RKO (cell line): ENCODE measurements around the gene TIGD3.
A peak's percentile ranks its signal among the peaks of the same experiment; 100 is the strongest.

ENCODE experiments used
- DNase-seq: peaks from one replicate; pipeline ENCODE4 v3.0.0-alpha.2; 2016; ENCODE audit warnings: low spot score

TIGD3 gene

DNA sequence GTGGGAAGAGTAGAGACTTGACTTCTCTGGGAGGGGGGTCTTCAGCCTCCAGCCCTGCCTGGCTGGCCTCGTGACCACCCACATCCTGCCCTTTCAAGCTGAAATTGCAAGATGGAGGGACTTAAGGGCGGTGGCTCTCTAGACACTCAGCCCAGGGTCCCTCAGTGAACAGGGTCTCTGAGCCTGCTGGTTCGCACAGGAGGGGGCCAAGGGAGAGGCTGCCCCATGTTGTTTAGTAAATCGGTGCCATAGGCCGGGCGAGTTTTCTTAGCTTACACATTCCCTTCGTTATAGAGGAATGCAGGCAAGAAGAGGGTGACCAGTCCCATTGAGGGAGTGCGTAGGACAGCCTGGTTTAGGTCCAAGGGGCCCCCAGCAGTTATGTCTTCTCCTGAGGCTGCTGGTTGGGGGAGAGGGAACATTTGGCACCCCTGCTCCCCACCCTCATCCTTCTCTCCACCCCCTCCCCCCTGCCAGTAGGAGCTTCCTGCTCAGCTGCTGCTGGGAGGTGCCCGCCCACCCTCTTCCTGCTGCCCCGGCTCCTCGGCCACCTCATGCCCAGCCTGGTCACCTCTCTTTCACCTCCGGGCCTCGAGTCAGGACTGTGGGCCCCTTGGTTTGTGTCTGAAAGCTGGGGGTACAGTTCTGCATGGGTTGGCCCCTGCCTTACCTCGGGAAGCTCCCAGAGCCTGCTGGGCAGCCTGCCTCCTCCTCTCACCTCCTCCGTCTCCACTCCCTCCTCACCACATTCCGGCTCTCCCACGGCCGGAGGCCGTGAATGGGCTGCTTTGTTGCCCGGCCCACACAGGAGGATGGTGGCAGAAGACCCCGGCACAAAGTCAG, 35.8 kb downstream of the TIGD3 start:
- no peak for DNase-seq

DNA sequence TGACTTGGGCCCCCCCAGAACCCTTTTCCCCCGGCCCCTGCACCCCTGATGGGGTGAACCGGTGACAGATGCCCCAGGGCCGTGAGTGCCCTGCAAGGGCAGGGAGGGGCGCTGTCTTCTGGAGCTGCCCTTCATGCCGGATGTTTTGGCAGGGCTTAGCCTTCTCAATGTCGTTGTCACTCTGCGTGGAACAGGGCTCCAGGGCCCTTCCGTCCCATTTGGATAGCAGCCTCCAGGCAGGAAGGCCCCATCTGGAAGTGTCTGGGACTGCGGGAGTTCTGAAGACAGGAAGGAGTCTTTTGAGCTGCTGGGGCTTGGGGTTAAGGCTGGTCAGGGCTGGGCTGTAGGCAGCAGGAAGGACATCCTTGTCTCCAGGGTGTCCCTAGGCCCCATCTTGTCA, 36.4 kb downstream of the TIGD3 start:
- peak; percentile 41 for DNase-seq

DNA sequence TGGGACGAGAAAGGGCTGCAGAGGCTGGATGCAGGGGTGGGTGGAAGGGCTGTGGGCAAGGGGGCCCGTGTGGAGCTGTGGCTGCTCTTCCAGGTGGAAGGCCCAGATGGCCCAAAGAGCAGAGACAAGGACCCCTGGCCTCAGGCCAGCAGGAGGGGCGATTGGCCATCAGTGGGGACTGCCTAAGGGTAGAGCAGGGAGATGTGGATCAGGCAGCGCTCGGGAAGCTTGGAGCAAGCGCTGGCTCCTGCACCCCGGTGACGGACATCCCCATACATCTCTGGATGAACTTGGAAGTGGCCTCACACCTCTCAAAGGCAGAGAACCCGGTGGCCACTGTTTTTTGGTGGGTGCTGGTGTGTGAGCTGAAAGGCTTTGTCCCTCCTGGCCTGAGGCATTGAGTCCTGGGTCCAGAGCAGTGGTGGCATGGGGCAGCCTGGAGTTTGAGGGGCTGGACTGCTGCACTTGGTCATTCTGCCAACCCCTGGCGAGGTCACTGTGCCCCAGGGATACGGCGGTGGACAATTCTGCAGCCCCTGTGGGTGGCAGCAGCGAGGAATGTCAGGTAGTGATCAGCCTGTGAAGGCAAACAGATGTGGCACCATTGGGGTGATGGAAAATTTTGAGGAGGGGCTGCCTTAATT, 37.8 kb downstream of the TIGD3 start:
- DNase-seq = no peak

DNA sequence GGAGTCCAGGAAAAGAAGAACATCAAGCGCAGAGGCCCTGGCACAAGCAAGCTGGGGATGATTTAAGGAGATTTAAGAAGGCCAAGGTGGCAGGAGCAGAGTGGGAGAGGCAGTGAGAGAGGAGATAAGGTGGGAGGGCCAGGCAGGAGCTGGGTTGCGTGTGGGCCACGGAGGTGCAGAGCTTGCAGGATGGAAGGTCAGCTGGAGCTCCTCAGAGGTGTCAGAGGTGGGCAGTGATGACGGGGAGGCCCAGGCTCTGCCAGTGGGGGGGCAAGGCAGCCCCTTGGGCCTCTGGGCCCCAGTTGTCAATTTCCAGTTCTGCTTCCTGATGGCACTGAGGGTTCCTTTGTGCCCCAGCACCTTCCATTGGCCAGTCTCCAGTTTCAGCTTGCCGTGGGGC, 38.3 kb downstream of the TIGD3 start:
- no peak for DNase-seq

DNA sequence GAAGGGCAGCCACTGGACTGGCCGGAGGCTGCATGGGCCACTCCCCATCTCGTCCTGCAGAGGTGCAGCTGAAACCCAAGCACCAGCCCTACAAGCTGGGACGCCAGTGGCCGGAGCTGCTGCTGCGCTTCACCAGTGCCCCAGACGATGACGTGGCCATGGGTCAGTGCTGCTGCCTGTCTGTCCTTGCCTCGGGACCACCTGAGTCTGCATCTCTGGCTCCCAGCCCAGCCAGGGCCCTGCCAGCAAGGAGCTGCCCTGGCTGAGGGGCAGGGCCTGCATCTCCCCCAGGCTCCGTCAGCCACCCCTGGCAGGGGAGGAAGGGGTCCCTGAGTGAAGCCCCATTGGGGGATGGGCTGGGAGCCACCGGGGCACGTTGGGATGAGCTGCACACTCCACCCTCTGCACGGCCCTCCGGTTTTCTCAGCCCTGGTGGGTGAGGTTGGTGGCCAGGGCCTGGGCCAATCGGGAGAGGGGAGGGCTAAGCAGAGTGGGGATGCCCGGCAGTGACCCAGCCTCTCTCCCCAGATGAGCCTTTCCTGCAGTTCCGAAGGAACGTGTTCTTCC, 39.0 kb downstream of the TIGD3 start:
- DNase-seq = no peak

DNA sequence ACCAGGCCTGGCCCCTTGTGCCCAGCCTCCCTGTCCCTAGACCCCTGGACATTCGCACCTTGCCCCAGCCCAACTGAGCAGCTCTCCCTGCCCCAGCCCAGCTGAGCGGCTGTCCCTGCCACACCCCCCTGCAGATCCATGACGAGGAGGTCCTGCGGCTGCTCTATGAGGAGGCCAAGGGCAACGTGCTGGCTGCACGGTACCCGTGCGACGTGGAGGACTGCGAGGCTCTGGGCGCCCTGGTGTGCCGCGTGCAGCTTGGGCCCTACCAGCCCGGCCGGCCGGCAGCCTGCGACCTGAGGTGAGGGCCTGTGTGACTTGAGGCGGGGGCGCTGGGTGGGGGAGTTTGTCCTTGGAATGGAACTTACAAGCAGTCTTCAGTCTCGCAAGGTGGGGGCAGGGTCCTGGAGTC, 39.6 kb downstream of the TIGD3 start:
- DNase-seq = no peak

DNA sequence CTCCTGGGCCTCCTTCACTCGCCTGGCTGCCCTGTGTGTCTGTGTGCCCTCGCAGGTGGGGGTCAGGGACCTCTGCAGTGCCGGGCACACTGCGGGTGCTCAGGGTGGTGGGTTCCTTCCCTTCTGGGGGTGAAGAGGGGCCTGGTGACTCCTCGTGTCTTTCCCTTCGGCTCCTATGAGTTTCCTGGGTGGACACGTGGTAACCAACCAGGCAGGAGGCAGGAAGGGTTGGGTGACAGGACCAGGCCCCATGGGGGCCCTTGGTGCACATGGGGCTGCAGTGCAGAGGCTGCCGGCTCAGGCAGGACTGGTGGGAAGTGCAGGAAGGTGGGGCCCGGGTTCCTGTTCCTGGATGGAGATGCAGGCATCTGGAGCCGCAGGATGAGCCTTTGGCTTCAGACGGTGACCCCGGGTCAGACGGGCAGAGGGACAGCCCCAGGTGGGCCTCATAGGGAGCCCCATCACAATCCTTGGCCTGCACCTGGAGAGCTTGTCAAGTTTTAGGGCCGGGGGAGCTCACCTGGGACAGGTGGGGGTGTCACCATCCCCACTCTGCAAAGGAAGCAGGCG, 41.5 kb downstream of the TIGD3 start:
- no peak for DNase-seq

DNA sequence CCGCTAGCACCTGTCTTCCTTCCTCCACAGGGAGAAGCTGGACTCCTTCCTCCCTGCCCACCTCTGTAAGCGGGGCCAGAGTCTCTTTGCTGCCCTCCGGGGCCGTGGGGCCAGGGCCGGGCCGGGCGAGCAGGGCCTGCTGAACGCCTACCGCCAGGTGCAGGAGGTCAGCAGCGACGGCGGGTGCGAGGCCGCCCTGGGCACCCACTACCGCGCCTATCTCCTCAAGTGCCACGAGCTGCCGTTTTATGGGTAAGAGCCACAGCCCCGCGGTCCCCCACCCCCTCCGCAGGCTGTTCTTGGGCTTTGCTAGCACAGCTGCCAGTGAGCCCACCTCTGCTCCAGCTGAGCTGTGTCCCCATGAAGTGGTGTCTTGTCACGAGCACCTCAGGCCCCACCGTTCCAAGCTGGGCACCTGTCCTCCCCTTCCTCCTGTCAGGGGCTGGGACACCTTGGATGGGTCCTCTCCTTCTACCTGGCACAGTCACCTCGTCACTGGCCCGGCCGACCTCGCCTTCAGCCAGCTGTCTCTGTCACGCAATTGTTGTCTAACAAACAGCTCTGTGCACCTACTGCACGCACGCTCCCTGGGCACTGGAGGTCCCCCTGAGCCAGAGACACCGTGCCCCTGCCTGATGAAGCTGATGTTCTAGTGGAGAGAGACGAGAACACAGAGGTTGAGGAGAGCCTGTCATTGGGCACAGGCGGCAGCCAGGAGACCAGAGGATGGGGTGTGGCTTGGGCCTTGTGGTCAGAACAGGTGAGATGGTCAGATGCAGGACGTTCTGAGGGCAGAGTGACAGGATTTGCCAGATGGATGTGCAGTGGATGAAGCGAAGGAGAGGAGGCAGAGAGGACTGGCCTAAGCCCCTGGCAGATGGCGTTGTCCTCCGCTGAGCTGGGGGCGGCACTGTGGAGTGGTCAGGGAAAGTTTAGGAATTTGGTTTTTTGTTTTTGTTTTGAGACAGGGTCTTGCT, 42.5 kb downstream of the TIGD3 start:
- DNase-seq = no peak

DNA sequence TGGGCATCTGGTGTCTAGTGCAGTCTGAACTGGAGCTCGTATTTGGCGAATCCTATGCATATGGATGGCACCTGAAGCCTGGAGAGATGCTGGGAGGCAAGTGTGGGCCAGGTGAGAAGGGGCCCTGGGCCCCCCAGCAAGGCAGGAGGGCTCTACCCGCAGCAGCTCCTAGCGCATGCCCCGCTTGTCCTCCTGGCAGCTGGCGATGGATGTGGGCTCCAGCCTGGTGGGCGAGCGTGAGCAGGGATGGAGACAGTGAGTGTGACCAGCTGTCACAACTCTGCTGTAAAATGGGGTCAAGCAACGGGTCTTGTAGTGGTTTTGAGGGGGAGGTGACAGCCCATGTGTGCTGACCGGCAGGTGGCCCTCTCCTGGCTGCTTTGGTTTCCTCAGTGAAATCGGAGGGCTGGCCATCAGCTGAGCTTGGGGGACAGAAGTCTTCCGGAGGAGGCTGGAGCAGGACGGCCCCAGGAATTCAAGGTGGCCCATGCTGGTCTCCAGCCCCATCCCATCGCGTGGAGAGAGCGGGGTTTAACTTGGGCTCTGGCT, 43.9 kb downstream of the TIGD3 start:
- no peak for DNase-seq

DNA sequence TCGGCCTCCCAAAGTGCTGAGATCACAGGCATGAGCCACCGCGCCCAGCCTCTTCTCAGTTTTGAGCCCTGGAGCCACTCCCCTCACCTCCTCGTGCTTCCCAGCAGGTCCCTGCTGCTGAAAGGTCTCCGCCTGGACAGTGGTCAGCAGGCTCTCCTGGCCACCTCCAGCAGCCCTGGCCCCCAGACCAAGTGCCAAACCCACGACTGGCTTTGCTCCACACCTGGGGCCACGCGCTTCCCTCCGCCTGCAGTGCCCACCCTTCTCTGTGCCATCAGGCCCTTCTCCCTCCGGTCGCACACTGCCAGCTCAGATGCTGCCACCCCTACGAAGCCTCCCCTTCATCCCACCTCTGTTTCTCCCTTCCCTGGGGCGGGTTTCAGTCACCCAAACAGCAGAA, 44.7 kb downstream of the TIGD3 start:
- no peak for DNase-seq

DNA sequence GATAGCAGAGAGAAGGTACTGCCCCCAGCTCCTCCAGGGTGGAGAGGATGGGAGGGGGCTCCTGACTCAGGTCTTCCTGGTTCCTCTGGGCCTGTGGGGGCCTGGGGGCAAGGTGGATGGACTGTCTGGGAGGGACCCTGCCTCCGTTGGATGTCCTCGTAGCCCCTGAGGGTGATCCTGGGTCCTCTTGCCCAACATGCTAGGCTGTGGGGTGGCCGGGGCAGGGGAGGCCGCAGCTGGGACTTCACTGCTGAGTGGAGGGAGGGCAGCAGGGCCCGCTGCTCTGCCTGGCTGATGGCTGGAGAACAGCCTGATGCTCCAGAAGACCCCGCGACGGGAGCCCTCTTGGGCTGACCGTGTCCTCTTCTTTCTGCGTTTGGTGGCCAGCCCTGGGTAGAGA, 45.3 kb downstream of the TIGD3 start:
- no peak for DNase-seq

DNA sequence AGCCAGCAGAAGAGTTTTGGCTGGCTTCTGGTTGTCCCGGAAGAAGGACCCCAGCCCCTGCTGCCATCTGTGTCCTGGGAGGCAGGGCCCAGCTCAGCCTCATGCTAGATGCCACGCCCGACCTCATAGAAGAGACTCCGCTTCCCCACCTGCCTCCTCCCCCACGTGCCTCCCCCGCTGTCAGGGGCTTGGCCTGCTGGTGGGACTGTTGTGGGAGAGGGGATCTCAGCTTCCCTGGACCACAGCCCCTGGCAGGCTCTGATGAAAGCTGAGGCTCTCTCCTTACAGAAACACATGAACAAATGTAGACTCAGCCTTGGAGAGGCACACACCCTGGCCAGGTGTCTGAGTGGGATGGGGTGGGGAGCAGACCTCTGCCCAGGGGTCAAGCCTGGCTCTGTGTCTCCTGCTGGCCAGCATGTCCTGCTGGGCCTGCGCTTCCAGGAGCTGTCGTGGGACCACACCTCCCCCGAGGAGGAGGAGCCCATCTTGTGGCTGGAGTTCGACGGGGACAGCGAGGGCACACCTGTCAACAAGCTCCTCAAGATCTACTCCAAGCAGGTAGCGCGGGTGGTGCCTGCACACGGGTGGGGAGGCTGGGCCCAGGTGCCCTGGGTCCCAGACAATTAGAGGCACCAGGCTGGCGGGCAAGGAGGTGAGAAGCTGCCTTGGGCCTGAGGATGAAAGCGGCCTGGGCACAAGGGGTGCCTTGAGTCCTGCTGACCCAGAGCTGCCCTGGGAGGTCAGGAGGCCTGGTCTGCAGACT, 45.9 kb downstream of the TIGD3 start:
- DNase-seq = no peak

DNA sequence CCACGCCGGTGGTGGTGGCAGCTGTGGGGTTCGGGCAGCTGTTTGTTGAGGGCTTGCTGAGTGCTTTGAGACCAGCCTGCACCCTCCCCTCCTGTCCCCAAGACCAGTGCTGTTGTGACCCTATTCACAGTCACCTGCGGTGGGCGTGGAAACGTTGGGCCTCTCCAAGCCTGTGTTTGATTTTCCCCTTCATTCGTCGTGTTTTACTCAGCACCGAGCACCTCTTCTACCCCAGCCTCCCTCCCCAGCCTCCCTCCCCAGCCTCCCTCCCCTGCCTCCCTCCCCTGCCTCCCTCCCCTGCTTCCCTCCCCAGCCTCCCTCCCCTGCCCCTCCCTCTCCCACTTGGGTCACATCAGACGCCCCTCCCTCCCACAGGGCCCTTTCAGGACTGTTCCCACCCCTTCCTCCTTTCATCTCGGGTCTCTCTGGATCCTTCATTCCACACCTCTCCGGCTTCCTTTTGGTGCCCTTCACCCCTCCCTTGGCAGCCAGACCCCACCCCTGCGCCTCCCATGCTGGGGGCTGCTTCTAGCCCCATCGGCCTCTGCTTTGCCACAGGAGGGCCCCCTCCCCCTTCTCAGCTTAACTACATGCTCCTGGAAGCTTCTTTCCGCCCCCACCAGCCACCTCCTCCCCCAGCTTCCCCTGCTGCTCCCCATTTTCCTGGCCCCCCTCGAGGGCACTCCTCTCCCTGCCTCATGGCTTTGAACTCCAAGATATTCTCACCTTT, 46.7 kb downstream of the TIGD3 start:
- DNase-seq = no peak

DNA sequence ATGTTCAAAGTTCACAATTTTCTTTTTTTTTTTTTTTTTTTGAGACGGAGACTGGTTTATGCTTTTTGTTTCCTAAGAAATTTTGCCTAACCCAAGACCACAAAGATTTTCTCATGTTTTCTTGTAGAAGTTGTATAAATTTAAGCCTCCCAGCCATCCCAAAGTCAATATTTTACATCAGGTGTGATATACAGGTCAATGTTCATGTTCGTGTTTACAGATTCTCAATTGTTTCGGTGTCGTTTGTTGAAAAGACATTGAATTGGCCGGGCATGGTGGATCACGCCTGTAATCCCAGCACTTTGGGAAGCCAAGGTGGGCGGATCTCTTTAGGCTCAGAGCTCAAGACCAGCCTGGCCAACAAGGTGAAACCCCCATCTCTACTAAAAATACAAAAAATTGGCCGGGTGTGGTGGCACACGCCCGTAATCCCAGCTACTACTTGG, 47.3 kb downstream of the TIGD3 start:
- DNase-seq = no peak

DNA sequence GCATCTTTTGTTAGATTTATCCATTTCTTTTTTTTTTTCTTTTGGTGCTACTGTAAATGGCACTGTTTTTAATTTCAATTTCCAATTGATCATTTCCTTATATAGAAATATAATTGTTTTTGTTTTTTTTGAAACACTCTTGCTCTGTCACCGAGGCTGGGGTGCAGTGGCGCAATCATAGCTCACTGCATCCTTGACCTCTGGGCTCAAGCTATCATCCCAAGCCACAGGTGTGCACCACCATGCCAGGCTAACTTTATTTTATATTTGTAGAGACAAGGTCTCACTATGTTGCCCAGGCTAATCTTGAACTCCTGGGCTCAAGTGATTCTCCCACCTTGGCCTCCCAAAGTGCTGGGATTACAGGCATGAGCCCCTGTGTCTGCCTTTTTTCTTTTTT, 48.2 kb downstream of the TIGD3 start:
- no peak for DNase-seq

DNA sequence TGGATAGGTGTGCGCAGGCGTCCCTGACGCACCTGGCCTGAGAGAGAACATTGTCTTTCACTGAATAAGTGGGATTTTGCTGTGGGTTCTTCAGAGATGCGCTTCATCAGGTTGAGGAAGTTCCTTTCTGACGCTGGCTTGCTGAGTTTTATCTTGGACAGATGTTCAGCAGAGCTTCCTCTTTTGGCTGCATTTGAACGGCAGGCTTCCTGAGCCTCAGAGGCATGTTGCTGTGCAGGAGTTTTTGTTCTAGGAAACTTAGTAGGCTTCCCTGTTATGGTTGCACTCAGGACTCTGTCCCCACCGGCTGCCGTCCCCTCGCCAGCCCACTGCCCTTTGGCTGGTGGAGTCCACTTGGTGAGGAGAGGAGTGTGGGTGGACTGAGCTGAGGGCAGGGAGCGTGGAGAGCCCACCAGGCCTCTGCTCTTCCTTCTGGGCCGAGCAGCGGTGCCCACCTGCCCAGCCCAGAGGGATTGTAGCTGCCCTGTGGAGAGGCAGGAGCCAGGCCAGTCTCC, 49.1 kb downstream of the TIGD3 start:
- DNase-seq = no peak

DNA sequence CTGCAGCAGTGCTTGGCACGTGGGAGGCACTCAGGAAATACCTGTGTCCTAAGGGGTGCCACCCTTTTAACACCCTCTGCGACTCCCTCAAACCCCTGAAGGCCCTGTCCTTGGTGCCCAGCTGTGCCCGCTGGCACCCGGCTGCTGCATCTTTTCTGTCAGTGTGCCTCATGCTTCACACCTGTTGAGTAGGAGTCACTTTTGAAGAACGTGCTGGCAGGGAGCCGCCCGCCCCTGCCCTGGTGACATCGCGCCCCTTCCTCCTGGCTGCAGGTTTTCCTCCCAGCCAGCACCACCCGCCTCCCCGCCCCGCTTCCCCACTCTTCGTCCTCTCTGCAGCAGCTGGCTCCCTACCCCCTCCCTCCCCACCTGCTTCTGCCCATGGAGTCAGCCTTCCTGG, 49.7 kb downstream of the TIGD3 start:
- no peak for DNase-seq

DNA sequence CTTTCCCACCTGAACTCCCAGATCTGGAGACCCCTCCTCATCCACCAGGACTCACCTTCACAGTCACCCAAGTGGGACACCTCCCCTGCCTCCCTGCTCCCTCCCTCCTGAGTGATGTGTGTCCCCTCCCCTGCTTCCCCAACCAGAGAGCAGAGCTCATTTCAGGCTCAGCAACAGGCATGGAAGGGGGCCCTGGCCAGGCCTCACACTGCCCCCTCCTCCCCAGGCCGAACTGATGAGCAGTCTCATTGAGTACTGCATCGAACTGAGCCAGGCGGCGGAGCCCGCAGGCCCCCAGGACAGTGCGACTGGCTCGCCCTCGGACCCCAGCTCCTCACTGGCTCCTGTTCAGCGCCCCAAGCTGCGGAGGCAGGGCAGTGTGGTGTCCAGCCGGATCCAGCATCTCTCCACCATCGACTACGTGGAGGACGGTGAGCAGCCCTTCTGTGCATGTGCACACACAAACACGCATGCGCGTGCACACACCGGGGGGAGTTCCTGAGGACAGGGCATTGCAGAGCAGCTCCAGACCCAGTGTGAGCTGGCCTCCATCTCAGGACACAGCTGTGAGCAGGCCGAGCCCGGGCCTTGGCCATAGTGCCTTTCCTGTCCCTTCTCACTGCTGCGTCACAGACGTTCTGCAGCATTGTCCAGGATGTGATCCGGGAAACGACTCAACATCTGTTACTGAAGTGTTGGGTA, 50.2 kb downstream of the TIGD3 start:
- no peak for DNase-seq
